OCI-LY7 (cell line): Measurements from ENCODE around the gene GLIS1. TPM values are rescaled to one million over a fixed set of nuclear protein-coding genes. Genes with fewer than 3 reads are reported as not detected.

Source experiments
- BruUV-seq: library from RNA; stranded (reverse); fragments of 400-500 nt; replicated peaks from 2 replicates; lab custom pipeline; 2021; lab: Mats Ljungman, UMichigan
- CTCF ChIA-PET: fragments of 300-600 bp; sonication (Branson Sonifier 250); formaldehyde crosslinking; loops from one replicate; lab custom pipeline; 2022; ENCODE audit warnings: antibody characterized with exemption; ENCODE audit not compliant: unreplicated experiment; lab: Charles Lee
- POLR2A ChIA-PET: fragments of 300-600 bp; sonication (Branson Sonifier 250); formaldehyde crosslinking; loops from one replicate; lab custom pipeline; 2022; ENCODE audit warnings: antibody characterized with exemption; lab: Charles Lee
- DNase-seq: peaks from one replicate; pipeline ENCODE4 v3.0.0-alpha.2; 2015; ENCODE audit warnings: low spot score
- H2AFZ ChIP-seq: fragments of 200-600 bp; sonication (generic), shearing (Covaris generic); 2 replicates; pipeline ENCODE4 v1.6.1; 2014; ENCODE audit warnings: mild to moderate bottlenecking, antibody characterized with exemption, low read length, moderate library complexity
- H3K27ac ChIP-seq: fragments of 200-600 bp; sonication (generic); 2 replicates; pipeline ENCODE4 v1.5.1; 2014; ENCODE audit warnings: mixed run types, low read depth, mild to moderate bottlenecking, moderate library complexity, low read length, inconsistent platforms; ENCODE audit not compliant: poor library complexity, severe bottlenecking
- H3K36me3 ChIP-seq: fragments of 200-600 bp; sonication (generic); 2 replicates; pipeline ENCODE4 v1.6.1; 2014; ENCODE audit warnings: mild to moderate bottlenecking, antibody characterized with exemption, low read length, moderate library complexity, mixed read lengths; ENCODE audit not compliant: insufficient read depth
- H3K4me1 ChIP-seq: fragments of 200-600 bp; sonication (generic); 2 replicates; pipeline ENCODE4 v1.5.1; 2014; ENCODE audit warnings: mild to moderate bottlenecking, low read length; ENCODE audit not compliant: insufficient read depth, poor library complexity, severe bottlenecking
- H3K4me2 ChIP-seq: fragments of 200-600 bp; sonication (generic); 2 replicates; pipeline ENCODE4 v1.6.1; 2014; ENCODE audit warnings: mild to moderate bottlenecking, low read length
- H3K4me3 ChIP-seq: fragments of 200-600 bp; sonication (generic); 2 replicates; pipeline ENCODE4 v1.5.1; 2014; ENCODE audit warnings: mild to moderate bottlenecking, low read depth, low read length; ENCODE audit not compliant: poor library complexity, severe bottlenecking
- H3K79me2 ChIP-seq: fragments of 200-600 bp; sonication (generic); 2 replicates; pipeline ENCODE4 v1.6.1; 2016; ENCODE audit warnings: low read depth, mild to moderate bottlenecking, low read length, moderate library complexity, mixed read lengths; ENCODE audit not compliant: insufficient read depth
- H3K9me2 ChIP-seq: fragments of 200-600 bp; sonication (generic); 2 replicates; pipeline ENCODE4 v1.6.1; 2016; ENCODE audit warnings: mild to moderate bottlenecking, low read length, mixed read lengths; ENCODE audit not compliant: insufficient read depth
- H3K9me3 ChIP-seq: fragments of 200-600 bp; sonication (generic); 2 replicates; pipeline ENCODE4 v1.6.1; 2014; ENCODE audit warnings: mild to moderate bottlenecking, mixed run types, low read length, mixed read lengths
- H4K20me1 ChIP-seq: fragments of 200-600 bp; sonication (generic); 2 replicates; pipeline ENCODE4 v1.6.1; 2014; ENCODE audit warnings: mild to moderate bottlenecking, antibody characterized with exemption, low read length, moderate library complexity, mixed read lengths; ENCODE audit not compliant: insufficient read depth
- EZH2phosphoT487 ChIP-seq: fragments of 200-600 bp; sonication (generic); IDR thresholded peaks from 2 replicates; pipeline ENCODE4 v1.6.1; 2018; ENCODE audit warnings: low read depth, borderline replicate concordance, mild to moderate bottlenecking, mixed run types, antibody characterized with exemption, low read length, moderate library complexity, mixed read lengths
- intact Hi-C: fragments of 100-400 bp; cut with micrococcal nuclease; formaldehyde crosslinking; loops from one replicate; pipeline ENCODE4 v1.10.0; 2022; ENCODE audit not compliant: unreplicated experiment
- total RNA-seq, 2 experiments: library from RNA; depleted of rRNA in 1 of 2; stranded (reverse); fragments of >200 nt in 1 of 2; shearing (Covaris generic) in 1 of 2; gene quantifications; 2 replicates each; pipeline ENCODE4 v1.2.3, GENCODE V29; 2014 to 2022
- TF ChIP-seq, protein P1 (sequence below): fragments of 200-600 bp; sonication (generic); conservative IDR thresholded peaks from 2 replicates; pipeline ENCODE4 v1.5.1; 2014; ENCODE audit warnings: mild to moderate bottlenecking, antibody characterized with exemption, low read length, moderate library complexity, mixed read lengths

Gene GLIS1
- total RNA-seq, 2 experiments from 2014 or later = not detected

DNA sequence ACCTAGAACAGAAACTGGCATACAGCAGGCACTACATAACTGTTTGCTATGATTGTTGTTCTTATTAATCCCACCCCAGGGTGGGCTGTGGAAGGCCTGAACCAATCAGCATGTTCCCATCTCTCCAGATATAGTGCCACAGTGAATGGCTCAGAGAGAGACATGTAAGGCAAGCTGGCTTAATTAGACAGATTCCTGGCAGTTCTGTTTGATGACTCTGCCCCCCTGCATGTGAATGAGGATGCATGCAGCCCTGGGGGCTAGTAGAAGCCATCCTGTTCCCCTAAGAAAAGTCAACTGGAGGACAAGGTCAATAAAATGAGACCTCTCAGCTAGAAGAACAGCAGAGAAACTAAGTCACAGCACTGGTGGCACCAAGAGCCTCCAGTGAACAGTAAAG is 130.3 kb downstream of the GLIS1 start:
- H3K79me2 ChIP-seq = no peaks in the 10 kb centered on the region
- H3K9me2 ChIP-seq = no peaks in the 10 kb centered on the region
- no peak overlapping the region for H2AFZ ChIP-seq
- intact Hi-C loops = no loop called here
- H3K36me3 ChIP-seq = no peaks in the 10 kb centered on the region
- no peak overlapping the region for H3K4me2 ChIP-seq
- ChIA-PET POLR2A (interaction anchor here (0.8 kb wide), 1 partner anchor 134 kb away, joined by 7 read pairs; no protein-coding TSS in a partner anchor), CTCF (no interaction called here)
- no peaks in the 10 kb centered on the region for H3K4me1 ChIP-seq
- BruUV-seq = no TSS peak
- no peaks in the 10 kb centered on the region for H4K20me1 ChIP-seq
- TF ChIP-seq EZH2phosphoT487 = no peak
- TF ChIP-seq, protein P1, sequence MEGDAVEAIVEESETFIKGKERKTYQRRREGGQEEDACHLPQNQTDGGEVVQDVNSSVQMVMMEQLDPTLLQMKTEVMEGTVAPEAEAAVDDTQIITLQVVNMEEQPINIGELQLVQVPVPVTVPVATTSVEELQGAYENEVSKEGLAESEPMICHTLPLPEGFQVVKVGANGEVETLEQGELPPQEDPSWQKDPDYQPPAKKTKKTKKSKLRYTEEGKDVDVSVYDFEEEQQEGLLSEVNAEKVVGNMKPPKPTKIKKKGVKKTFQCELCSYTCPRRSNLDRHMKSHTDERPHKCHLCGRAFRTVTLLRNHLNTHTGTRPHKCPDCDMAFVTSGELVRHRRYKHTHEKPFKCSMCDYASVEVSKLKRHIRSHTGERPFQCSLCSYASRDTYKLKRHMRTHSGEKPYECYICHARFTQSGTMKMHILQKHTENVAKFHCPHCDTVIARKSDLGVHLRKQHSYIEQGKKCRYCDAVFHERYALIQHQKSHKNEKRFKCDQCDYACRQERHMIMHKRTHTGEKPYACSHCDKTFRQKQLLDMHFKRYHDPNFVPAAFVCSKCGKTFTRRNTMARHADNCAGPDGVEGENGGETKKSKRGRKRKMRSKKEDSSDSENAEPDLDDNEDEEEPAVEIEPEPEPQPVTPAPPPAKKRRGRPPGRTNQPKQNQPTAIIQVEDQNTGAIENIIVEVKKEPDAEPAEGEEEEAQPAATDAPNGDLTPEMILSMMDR = no peak
- H3K4me3 ChIP-seq = no peak overlapping the region
- no peak overlapping the region for H3K27ac ChIP-seq
- 0 out of 2 replicates have a peak, but pooled peaks cover 4% of the 10 kb centered on the region for H3K9me3 ChIP-seq
- no peak for DNase-seq

DNA sequence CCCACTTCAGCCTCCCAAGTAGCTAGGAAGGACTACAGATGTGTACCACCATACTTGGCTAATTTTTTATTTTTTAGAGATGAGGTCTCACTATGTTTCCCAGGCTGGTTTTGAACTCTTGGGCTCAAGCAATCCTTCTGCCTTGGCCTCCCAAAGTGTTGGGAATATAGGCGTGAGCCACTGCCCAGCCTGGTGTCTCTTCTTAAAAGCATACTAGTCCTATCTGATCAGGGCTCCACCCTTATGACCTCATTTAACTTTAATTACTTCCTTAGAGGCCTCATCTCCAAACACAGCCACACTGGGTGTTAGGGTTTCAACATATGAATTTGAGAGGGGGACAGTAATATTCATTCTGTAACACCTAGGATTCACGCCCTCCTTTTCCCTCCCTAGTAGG is 130.9 kb downstream of the GLIS1 start:
- H3K9me3 ChIP-seq = 0 out of 2 replicates have a peak, but pooled peaks cover 4% of the 10 kb centered on the region
- intact Hi-C loops = no loop called here
- DNase-seq = no peak
- no peaks in the 10 kb centered on the region for H3K36me3 ChIP-seq
- ChIA-PET POLR2A (no interaction called here), CTCF (no interaction called here)
- BruUV-seq = no TSS peak
- no peaks in the 10 kb centered on the region for H4K20me1 ChIP-seq
- TF ChIP-seq, protein P1 = no peak
- no peak for TF ChIP-seq EZH2phosphoT487
- H3K4me1 ChIP-seq = no peaks in the 10 kb centered on the region
- H3K27ac ChIP-seq = no peak overlapping the region
- H3K4me2 ChIP-seq = no peak overlapping the region
- H3K9me2 ChIP-seq = no peaks in the 10 kb centered on the region
- no peaks in the 10 kb centered on the region for H3K79me2 ChIP-seq
- no peak overlapping the region for H3K4me3 ChIP-seq
- H2AFZ ChIP-seq = no peak overlapping the region

DNA sequence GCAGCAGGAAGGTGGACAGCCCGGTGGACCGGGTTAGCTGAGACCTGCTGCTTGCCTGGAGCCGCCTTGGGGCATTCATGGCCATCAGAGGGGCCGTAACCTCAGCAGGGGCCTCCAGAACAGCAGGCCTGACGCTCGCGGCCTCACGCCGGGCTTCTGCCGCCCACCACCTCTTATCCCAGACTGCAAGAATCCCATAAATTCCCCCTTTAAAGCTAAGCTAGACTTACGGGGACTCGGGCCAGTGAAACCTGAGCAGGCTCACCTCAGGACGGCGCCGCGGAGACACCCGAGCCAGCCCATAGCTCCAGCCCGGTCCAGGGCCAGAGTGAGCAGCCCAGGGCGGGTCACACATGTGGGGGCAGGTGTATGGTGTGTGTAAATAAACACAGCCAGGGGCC is 132.3 kb downstream of the GLIS1 start:
- no TSS peak for BruUV-seq
- H3K9me3 ChIP-seq = 0 out of 2 replicates have a peak, but pooled peaks cover 4% of the 10 kb centered on the region

More for the DNA sequence above, 132.3 kb downstream of the GLIS1 start:
- H3K4me3 ChIP-seq = no peak overlapping the region
- CTCF ChIA-PET = no interaction called here
- no peaks in the 10 kb centered on the region for H4K20me1 ChIP-seq
- intact Hi-C loops = no loop called here
- H3K27ac ChIP-seq = no peak overlapping the region
- no peak for DNase-seq
- H3K36me3 ChIP-seq = no peaks in the 10 kb centered on the region
- POLR2A ChIA-PET = interaction anchor here (0.6 kb wide), 1 partner anchor 47 kb away, joined by 3 read pairs; no protein-coding TSS in a partner anchor
- no peak for TF ChIP-seq EZH2phosphoT487
- TF ChIP-seq, protein P1 = no peak
- H3K79me2 ChIP-seq = no peaks in the 10 kb centered on the region
- H3K4me1 ChIP-seq = no peaks in the 10 kb centered on the region
- H3K4me2 ChIP-seq = no peak overlapping the region
- H3K9me2 ChIP-seq = no peaks in the 10 kb centered on the region
- H2AFZ ChIP-seq = no peak overlapping the region
